Ramos (cell line): ENCODE data around the gene ZDHHC13.

ENCODE experiments used
- in situ Hi-C: fragments of 300-500 bp; cut with MboI; formaldehyde crosslinking; loops from one replicate; pipeline ENCODE4 v1.14.3; 2022; ENCODE audit warnings: low sequenced_read_pairs; ENCODE audit not compliant: unreplicated experiment

The ZDHHC13 gene, protein sequence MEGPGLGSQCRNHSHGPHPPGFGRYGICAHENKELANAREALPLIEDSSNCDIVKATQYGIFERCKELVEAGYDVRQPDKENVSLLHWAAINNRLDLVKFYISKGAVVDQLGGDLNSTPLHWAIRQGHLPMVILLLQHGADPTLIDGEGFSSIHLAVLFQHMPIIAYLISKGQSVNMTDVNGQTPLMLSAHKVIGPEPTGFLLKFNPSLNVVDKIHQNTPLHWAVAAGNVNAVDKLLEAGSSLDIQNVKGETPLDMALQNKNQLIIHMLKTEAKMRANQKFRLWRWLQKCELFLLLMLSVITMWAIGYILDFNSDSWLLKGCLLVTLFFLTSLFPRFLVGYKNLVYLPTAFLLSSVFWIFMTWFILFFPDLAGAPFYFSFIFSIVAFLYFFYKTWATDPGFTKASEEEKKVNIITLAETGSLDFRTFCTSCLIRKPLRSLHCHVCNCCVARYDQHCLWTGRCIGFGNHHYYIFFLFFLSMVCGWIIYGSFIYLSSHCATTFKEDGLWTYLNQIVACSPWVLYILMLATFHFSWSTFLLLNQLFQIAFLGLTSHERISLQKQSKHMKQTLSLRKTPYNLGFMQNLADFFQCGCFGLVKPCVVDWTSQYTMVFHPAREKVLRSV

GRCh38 chr11:19116971-19117759 is at the start of gene ZDHHC13:
ZDHHC13 (plus strand) TSS chr11:19117168; CDS start chr11:19117250, 82 bp downstream.
- in situ Hi-C loops, result no loop called here

GRCh38 chr11:19071255-19071654 is 45.7 kb upstream of the ZDHHC13 start:
- in situ Hi-C loops, result loop anchor here (5.0 kb wide), 1 partner anchor 486 kb away; no protein-coding TSS in a partner anchor

- in situ Hi-C loops, result loop anchor here (5.0 kb wide), 1 partner anchor 485 kb away; no protein-coding TSS in a partner anchor
These were observed 44.5 kb upstream of the ZDHHC13 start for GRCh38 chr11:19072464-19072863.

- in situ Hi-C loops, result loop anchor here (5.0 kb wide), 1 partner anchor 484 kb away; no protein-coding TSS in a partner anchor
These were observed 43.2 kb upstream of the ZDHHC13 start for GRCh38 chr11:19073454-19074415.

GRCh38 chr11:19075636-19076035 is 41.3 kb upstream of the ZDHHC13 start:
- in situ Hi-C loops, result no loop called here

DNA sequence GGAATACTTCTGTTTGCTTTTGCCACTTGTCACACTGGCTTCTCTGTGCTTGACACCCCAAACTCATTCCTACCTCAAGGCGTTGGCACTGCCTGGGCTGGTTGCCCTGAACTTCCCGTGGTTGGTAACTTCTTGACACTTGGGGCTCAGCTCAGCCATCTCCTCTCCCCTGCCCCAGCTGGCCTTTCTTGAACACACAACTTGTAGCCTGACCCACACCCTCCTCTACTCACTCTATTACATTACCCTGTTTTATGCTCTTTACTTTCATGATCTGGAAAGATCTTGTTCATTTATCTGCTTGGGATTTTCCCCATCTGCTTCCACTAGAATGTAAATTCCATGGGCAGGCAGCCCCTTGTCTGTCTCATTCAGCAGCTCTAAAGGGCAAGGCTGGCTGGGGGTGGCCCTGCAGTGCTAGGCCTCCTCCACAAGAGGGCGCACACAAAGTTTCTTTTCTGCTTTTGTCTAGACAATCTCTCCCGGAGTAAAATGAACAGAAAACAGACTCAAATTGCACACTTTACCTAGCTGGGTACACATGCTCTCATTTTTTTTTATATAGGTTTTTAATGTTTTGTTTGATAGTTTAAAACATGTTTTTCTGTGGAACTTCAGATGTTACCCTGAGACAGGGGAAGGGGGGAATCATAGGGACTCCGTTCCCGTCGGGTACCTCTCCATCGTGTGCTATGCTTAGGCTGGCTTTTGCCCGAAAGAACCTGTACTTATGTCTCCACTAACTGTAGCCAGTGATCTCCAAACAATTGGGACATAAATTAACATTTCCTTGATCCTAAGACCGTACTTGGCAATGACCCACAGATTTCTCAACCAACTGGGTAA is 40.0 kb upstream of the ZDHHC13 start:
- in situ Hi-C loops, result no loop called here

DNA sequence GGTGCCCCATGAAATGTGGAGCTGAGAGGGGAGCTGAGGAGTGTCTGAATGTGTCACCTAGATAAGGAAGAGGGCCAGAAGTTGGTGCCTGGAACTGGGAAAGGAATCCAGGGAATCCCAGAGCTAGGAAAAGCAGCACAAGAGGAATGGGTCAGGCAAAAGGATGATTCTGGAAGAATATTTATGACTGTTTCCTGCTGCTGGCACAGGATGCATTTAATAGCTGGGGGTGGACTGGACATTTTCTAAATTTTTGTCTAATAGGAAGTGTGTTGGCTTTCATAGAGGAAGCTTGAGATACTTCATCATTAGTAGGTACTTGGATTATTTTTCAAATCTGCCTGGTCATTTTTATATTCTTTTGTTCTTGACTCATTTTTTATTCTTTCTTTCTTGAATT is 39.0 kb upstream of the ZDHHC13 start:
- in situ Hi-C loops, result no loop called here

- in situ Hi-C loops, result no loop called here
These were observed 37.1 kb upstream of the ZDHHC13 start for GRCh38 chr11:19079643-19080440.

GRCh38 chr11:19080579-19080993 is 36.4 kb upstream of the ZDHHC13 start:
- in situ Hi-C loops, result no loop called here

- in situ Hi-C loops, result no loop called here
These were observed 33.8 kb upstream of the ZDHHC13 start for GRCh38 chr11:19083166-19083565.

DNA sequence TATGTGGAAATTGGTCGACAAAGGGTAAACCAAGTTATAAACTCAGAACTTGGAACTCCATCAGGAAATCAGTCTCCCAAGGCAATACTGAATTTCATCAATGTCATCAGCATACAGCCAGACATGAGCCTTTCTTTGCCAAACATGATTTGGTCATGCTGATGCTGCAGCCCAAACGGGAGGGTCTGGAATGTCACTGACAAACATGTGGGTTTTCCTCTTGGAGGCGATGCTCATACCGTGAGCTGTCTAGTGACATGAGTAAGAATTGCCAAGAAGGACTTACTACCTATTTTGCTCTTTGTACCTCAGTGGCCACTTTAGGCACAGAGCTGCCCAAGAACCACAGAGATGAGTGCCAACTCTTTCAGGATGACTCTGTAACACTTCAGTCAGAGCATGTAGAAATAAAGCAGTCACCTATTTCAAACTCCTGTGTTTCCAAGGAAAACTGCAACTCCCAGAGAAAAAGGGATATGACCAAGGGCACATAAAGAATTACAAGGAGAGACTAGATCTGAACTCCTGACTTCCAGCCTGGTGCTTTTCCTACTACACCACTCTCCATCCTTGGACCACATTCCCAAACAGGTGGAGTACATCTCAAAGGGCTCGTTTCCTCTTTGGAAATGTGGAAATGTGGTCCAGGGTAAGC is 32.2 kb upstream of the ZDHHC13 start:
- in situ Hi-C loops, result no loop called here

GRCh38 chr11:19087658-19088057 is 29.3 kb upstream of the ZDHHC13 start:
- in situ Hi-C loops, result no loop called here

GRCh38 chr11:19088791-19089190 is 28.2 kb upstream of the ZDHHC13 start:
- in situ Hi-C loops, result no loop called here

DNA sequence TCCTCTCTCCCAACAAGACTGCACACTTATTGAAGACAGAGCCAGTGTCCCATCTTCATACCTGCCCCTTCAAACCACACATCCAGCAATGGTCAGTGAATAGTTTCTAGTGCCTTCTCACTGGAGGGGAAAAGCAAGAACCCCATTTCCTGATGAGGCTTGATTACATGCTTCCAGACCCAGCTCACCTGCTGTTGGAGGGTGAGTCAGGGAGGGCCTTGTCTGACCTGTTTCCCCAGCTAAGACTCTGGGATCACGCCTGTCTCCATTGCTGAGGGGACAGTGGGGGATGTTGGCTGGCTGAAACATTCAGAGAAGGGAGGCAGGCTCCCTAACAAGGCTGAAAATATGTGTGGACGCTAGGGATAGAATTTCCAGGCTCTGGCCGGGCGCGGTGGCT is 27.5 kb upstream of the ZDHHC13 start:
- in situ Hi-C loops, result no loop called here

GRCh38 chr11:19091366-19091765 is 25.6 kb upstream of the ZDHHC13 start:
- in situ Hi-C loops, result no loop called here

GRCh38 chr11:19092342-19092741 is 24.6 kb upstream of the ZDHHC13 start:
- in situ Hi-C loops, result no loop called here

- in situ Hi-C loops, result no loop called here
These were observed 24.1 kb upstream of the ZDHHC13 start for GRCh38 chr11:19092850-19093249.
